ENCODE data around the gene AKAP8. TPM values are rescaled to one million over a fixed set of nuclear protein-coding genes. Genes with fewer than 3 reads are reported as not detected.

The AKAP8 gene
- polyA plus RNA-seq, 1 experiment: 12.4 TPM

DNA sequence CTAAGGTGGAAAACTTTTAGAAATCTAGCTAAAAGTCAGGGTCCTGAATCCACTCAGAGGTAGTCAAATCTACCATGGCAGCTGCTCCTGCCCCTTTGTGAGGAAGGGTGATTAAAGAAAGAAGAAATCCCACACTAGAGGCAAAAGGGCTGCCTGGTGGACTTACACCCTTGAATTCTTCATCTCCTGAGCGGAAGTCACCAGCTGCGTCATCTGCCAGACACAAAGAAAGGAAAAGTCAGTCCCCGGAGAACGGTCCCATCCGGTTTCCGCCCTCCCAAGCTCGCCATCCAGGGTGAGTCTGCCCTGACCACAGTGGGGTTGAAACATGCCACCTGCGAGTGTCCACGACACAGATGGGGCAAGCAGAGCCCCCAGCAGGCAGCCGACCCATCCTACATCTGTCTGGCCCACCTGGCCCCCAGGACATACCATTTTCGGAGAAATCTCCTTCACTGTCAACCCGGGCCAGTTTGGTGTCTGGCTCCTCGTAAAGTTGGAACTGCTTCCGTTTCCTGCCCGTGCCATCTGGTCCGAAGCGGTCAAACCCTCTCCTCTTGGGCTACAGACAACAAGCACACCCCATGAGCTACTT lies 7.7 kb downstream of the AKAP8 start:
- CTCF ChIA-PET: interaction anchor here (0.7 kb wide), 1 partner anchor 36 kb away, joined by 5 read pairs; no protein-coding TSS in a partner anchor
- TF ChIP-seq CTCF (IDR thresholded peaks at IDR 0.05; ENCODE audit: low read depth, low read length): no peak
- Histone ChIP-seq H3K27ac (ENCODE audit: low read depth, low read length) (no peak overlapping the region), H3K4me3 (ENCODE audit: low read depth, low read length) (no peak overlapping the region), H3K9me3 (ENCODE audit: control insufficient read depth, insufficient read depth, low read length) (no peaks in the 10 kb centered on the region; the same call in 1 of the 2 replicates), H3K27me3 (ENCODE audit: control insufficient read depth, insufficient read depth, low read length) (no peaks in the 10 kb centered on the region)
- no peak for DNase-seq (ENCODE audit: low read depth, low spot score)
- POLR2A ChIA-PET: no interaction called here

- CTCF ChIA-PET: interaction anchor here (0.6 kb wide), 1 partner anchor 33 kb away, joined by 3 read pairs; no protein-coding TSS in a partner anchor
- TF ChIP-seq CTCF (IDR thresholded peaks at IDR 0.05; ENCODE audit: low read depth, low read length): no peak
- POLR2A ChIA-PET: interaction anchor here (1.3 kb wide), 1 partner anchor 8 kb away, joined by 3 read pairs; the partner anchor contains the start of gene AKAP8
- no peak for DNase-seq (ENCODE audit: low read depth, low spot score)
- Histone ChIP-seq H3K27ac (ENCODE audit: low read depth, low read length) (no peak overlapping the region), H3K9me3 (ENCODE audit: control insufficient read depth, insufficient read depth, low read length) (no peaks in the 10 kb centered on the region; the same call in 1 of the 2 replicates), H3K4me3 (ENCODE audit: low read depth, low read length) (no peak overlapping the region), H3K27me3 (ENCODE audit: control insufficient read depth, insufficient read depth, low read length) (no peaks in the 10 kb centered on the region)
These were observed 8.5 kb downstream of the AKAP8 start for GRCh38 chr19:15371119-15371518.

DNA sequence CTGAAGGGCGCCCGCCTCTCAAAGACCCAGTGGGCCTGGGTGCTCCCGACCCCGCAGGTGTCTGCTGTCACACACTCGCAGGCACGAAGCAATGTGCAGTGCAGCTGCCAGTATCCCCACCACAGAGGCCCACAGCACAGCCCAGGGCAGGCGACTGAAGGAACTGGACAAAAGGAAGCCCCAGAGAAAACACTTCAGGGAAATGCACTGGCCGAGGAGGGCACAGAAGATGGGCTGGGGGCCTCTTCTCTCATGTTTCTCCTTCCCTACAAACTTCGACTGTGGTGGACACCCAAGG lies 10.0 kb downstream of the AKAP8 start:
- no peak for DNase-seq (ENCODE audit: low read depth, low spot score)
- POLR2A ChIA-PET: no interaction called here
- Histone ChIP-seq H3K27ac (ENCODE audit: low read depth, low read length) (no peak overlapping the region), H3K4me3 (ENCODE audit: low read depth, low read length) (no peak overlapping the region), H3K27me3 (ENCODE audit: control insufficient read depth, insufficient read depth, low read length) (no peaks in the 10 kb centered on the region), H3K9me3 (ENCODE audit: control insufficient read depth, insufficient read depth, low read length) (no peaks in the 10 kb centered on the region; the same call in 1 of the 2 replicates)
- no peak for TF ChIP-seq CTCF (IDR thresholded peaks at IDR 0.05; ENCODE audit: low read depth, low read length)
- CTCF ChIA-PET: no interaction called here

GRCh38 chr19:15368798-15369593 lies 10.6 kb downstream of the AKAP8 start:
- no peak for TF ChIP-seq CTCF (IDR thresholded peaks at IDR 0.05; ENCODE audit: low read depth, low read length)
- ChIA-PET CTCF (no interaction called here), POLR2A (no interaction called here)
- no peaks in the 10 kb centered on the region for H3K27me3 ChIP-seq (ENCODE audit: control insufficient read depth, insufficient read depth, low read length)
- no peak overlapping the region for H3K27ac ChIP-seq (ENCODE audit: low read depth, low read length)
- H3K4me3 ChIP-seq (ENCODE audit: low read depth, low read length): no peak overlapping the region
- H3K9me3 ChIP-seq (ENCODE audit: control insufficient read depth, insufficient read depth, low read length): no peaks in the 10 kb centered on the region; the same call in 1 of the 2 replicates
- no peak for DNase-seq (ENCODE audit: low read depth, low spot score)

DNA sequence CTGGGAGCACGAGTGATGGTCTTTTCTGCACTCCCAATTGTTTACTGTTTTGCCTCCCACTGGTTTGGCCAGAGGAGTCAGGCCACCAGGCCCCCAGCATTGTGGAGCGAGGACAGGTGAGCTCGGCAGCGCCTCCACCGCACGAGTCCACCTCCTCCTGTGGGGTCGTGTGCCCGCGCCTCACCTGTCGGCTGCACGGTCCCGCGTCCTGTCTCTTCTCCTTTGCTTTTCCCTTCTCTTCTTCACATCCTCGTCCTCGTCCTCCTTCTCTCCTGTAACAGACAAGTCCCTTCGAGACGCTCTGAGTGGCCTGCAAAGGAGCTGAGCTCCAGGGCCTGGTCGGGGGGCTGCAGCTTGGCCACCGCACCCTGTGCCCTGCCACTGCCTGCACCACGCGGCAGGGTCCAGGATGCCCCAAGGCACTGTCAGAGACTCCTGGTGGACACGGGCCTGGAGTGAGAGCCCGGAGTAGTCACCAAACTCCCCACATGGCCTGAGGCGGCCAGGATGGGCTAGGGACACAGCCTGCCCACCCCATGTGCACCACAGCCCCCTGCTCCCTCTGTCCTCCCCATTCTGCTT lies 11.4 kb downstream of the AKAP8 start:
- ChIA-PET POLR2A (no interaction called here), CTCF (no interaction called here)
- Histone ChIP-seq H3K9me3 (ENCODE audit: control insufficient read depth, insufficient read depth, low read length) (no peaks in the 10 kb centered on the region; the same call in 1 of the 2 replicates), H3K4me3 (ENCODE audit: low read depth, low read length) (no peak overlapping the region), H3K27me3 (ENCODE audit: control insufficient read depth, insufficient read depth, low read length) (no peaks in the 10 kb centered on the region), H3K27ac (ENCODE audit: low read depth, low read length) (no peak overlapping the region)
- no peak for DNase-seq (ENCODE audit: low read depth, low spot score)
- TF ChIP-seq CTCF (IDR thresholded peaks at IDR 0.05; ENCODE audit: low read depth, low read length): no peak

Measured in AG04450 (cell line).